Measurements from ENCODE around the gene MEI1. TPM values are rescaled to one million over a fixed set of nuclear protein-coding genes. Genes with fewer than 3 reads are reported as not detected.

Gene MEI1
- total RNA-seq, 1 donor from 2014 or later: 35.5 TPM

GRCh38 chr22:41779929-41780505 is 80.7 kb downstream of the MEI1 start:
- intact Hi-C loops (cut with micrococcal nuclease): loop anchor here (2.0 to 5.0 kb wide), 5 partner anchors 33 to 587 kb away; partner anchors contain the start of genes NDUFA6 and SNU13

- intact Hi-C loops (cut with micrococcal nuclease): loop anchor here (1.0 to 5.0 kb wide), 12 partner anchors 19 to 656 kb away; partner anchors contain the start of genes CCDC134, NDUFA6 and SNU13
These were observed 81.6 kb downstream of the MEI1 start for GRCh38 chr22:41780746-41781505.

GRCh38 chr22:41781507-41781906 is 82.2 kb downstream of the MEI1 start:
- intact Hi-C loops (cut with micrococcal nuclease): loop anchor here (1.0 to 5.0 kb wide), 12 partner anchors 19 to 656 kb away; partner anchors contain the start of genes CCDC134, NDUFA6 and SNU13

GRCh38 chr22:41782316-41782715 is 83.0 kb downstream of the MEI1 start:
- intact Hi-C loops (cut with micrococcal nuclease): loop anchor here (5.0 kb wide), 2 partner anchors 310 to 585 kb away; partner anchors contain the start of gene NDUFA6

- intact Hi-C loops (cut with micrococcal nuclease): loop anchor here (5.0 kb wide), 2 partner anchors 310 to 585 kb away; partner anchors contain the start of gene NDUFA6
These were observed 83.4 kb downstream of the MEI1 start for GRCh38 chr22:41782751-41783150.

- intact Hi-C loops (cut with micrococcal nuclease): no loop called here
These were observed 88.0 kb downstream of the MEI1 start for GRCh38 chr22:41787331-41787730.

GRCh38 chr22:41793871-41794270 is 94.6 kb downstream of the MEI1 start:
- intact Hi-C loops (cut with micrococcal nuclease): no loop called here

GRCh38 chr22:41798736-41799135 is 99.4 kb downstream of the MEI1 start:
- intact Hi-C loops (cut with micrococcal nuclease): loop anchor here (5.0 kb wide), 1 partner anchor 474 kb away; the partner anchor contains the start of gene TCF20

GRCh38 chr22:41799486-41800347 is 100.4 kb downstream of the MEI1 start:
- intact Hi-C loops (cut with micrococcal nuclease): loop anchor here (1.0 to 5.0 kb wide), 7 partner anchors 18 to 473 kb away; partner anchors contain the start of gene TCF20

- intact Hi-C loops (cut with micrococcal nuclease): loop anchor here (1.0 to 2.0 kb wide), 7 partner anchors 19 to 141 kb away; no protein-coding TSS in a partner anchor
These were observed 101.2 kb downstream of the MEI1 start, which contains the start of gene CCDC134 for GRCh38 chr22:41800348-41801146. CCDC134 (plus strand) TSS chr22:41800679; CDS start chr22:41808891, 8,212 bp downstream.

GRCh38 chr22:41801147-41801819 is 102.0 kb downstream of the MEI1 start:
- intact Hi-C loops (cut with micrococcal nuclease): loop anchor here (1.0 to 2.0 kb wide), 2 partner anchors 56 to 134 kb away; no protein-coding TSS in a partner anchor

GRCh38 chr22:41801886-41802285 is 102.6 kb downstream of the MEI1 start:
- intact Hi-C loops (cut with micrococcal nuclease): loop anchor here (1.0 to 2.0 kb wide), 2 partner anchors 55 to 135 kb away; no protein-coding TSS in a partner anchor

GRCh38 chr22:41805639-41806038 is 106.3 kb downstream of the MEI1 start:
- intact Hi-C loops (cut with micrococcal nuclease): no loop called here

GRCh38 chr22:41808400-41808799 is 109.1 kb downstream of the MEI1 start:
- intact Hi-C loops (cut with micrococcal nuclease): no loop called here

GRCh38 chr22:41810022-41810421 is 110.7 kb downstream of the MEI1 start:
- intact Hi-C loops (cut with micrococcal nuclease): no loop called here

GRCh38 chr22:41812805-41813545 is 113.7 kb downstream of the MEI1 start:
- intact Hi-C loops (cut with micrococcal nuclease): no loop called here

GRCh38 chr22:41813726-41814410 is 114.6 kb downstream of the MEI1 start:
- intact Hi-C loops (cut with micrococcal nuclease): no loop called here

GRCh38 chr22:41815716-41816115 is 116.4 kb downstream of the MEI1 start:
- intact Hi-C loops (cut with micrococcal nuclease): no loop called here
